ENCODE results near the gene RAD18.

RAD18 gene

GRCh38 chr3:8984526-8984925, 21.3 kb upstream of the RAD18 start:
- DNase-seq = no peak

GRCh38 chr3:8984081-8984480, 20.8 kb upstream of the RAD18 start:
- DNase-seq = no peak

GRCh38 chr3:8983591-8983990, 20.3 kb upstream of the RAD18 start:
- DNase-seq = no peak

GRCh38 chr3:8983026-8983425, 19.8 kb upstream of the RAD18 start:
- DNase-seq = no peak

GRCh38 chr3:8982509-8982908, 19.2 kb upstream of the RAD18 start:
- DNase-seq = no peak

GRCh38 chr3:8981700-8982099, 18.4 kb upstream of the RAD18 start:
- no peak for DNase-seq

GRCh38 chr3:8981296-8981695, 18.0 kb upstream of the RAD18 start:
- no peak for DNase-seq

- no peak for DNase-seq
Observed at GRCh38 chr3:8980756-8981257, 17.5 kb upstream of the RAD18 start.

GRCh38 chr3:8979262-8979661, 16.0 kb upstream of the RAD18 start:
- no peak for DNase-seq

- no peak for DNase-seq
Observed at GRCh38 chr3:8978551-8978950, 15.3 kb upstream of the RAD18 start.

- DNase-seq = no peak
Observed at GRCh38 chr3:8976540-8977182, 13.4 kb upstream of the RAD18 start.

GRCh38 chr3:8975081-8976020, 12.1 kb upstream of the RAD18 start:
- no peak for DNase-seq

GRCh38 chr3:8974458-8974857, 11.2 kb upstream of the RAD18 start:
- no peak for DNase-seq

GRCh38 chr3:8972639-8973038, 9.4 kb upstream of the RAD18 start:
- DNase-seq = no peak

GRCh38 chr3:8970971-8971589, 7.8 kb upstream of the RAD18 start:
- peak; percentile 73 for DNase-seq

- DNase-seq = no peak
Observed at GRCh38 chr3:8969241-8969640, 6.0 kb upstream of the RAD18 start.

GRCh38 chr3:8968375-8968882, 5.2 kb upstream of the RAD18 start:
- no peak for DNase-seq

- no peak for DNase-seq
Observed at GRCh38 chr3:8967553-8967952, 4.3 kb upstream of the RAD18 start.

GRCh38 chr3:8966820-8967348, 3.6 kb upstream of the RAD18 start:
- no peak for DNase-seq

GRCh38 chr3:8966150-8966819, 3.0 kb upstream of the RAD18 start:
- no peak for DNase-seq

- DNase-seq = no peak
Observed at GRCh38 chr3:8964436-8965370, 1.4 kb upstream of the RAD18 start.

Data from CD4-positive, alpha-beta T cell treated with Interleukin-4 for 4 hours (primary cell).